Uterus (tissue), 4 donors: Measurements from ENCODE around the gene FSIP1. TPM values are rescaled to one million over a fixed set of nuclear protein-coding genes. Genes with fewer than 3 reads are reported as not detected.
A peak's percentile ranks its signal among the peaks of the same experiment; 100 is the strongest.

Experiments
- DNase-seq, 2 donors: peaks; one replicate each; pipeline ENCODE4 v3.0.0-alpha.2; 2019 to 2020
- H3K27ac ChIP-seq, 2 donors: fragments of 200-600 bp; sonication (generic); 1 replicate in 1 of 2; 2 replicates in 1 of 2; pipeline ENCODE4 v1.5.1; 2016 to 2018
- H3K27me3 ChIP-seq, 2 donors: fragments of 200-600 bp; sonication (generic); one replicate each; pipeline ENCODE4 v1.5.1; 2018 to 2019; ENCODE audit warnings: control low read depth in 1 of 2
- H3K36me3 ChIP-seq, 2 donors: fragments of 200-600 bp; sonication (generic); one replicate each; pipeline ENCODE4 v1.5.1; 2019; ENCODE audit warnings: control low read depth in 1 of 2
- H3K4me1 ChIP-seq, 2 donors: fragments of 200-600 bp; sonication (generic); one replicate each; pipeline ENCODE4 v1.5.1; 2018 to 2019; ENCODE audit warnings: control low read depth in 1 of 2
- H3K4me3 ChIP-seq, 2 donors: fragments of 200-600 bp; sonication (generic); 1 replicate in 1 of 2; 2 replicates in 1 of 2; pipeline ENCODE4 v1.5.1; 2018 to 2019; ENCODE audit warnings: mild to moderate bottlenecking in 1 of 2
- H3K9me3 ChIP-seq, 2 donors: fragments of 200-600 bp; sonication (generic); one replicate each; pipeline ENCODE4 v1.5.1; 2019; ENCODE audit warnings: control low read depth in 1 of 2
- POLR2A ChIP-seq, 2 donors: fragments of 450-650 bp; IDR thresholded peaks; one replicate each; pipeline ENCODE4 v1.6.1; 2016; ENCODE audit warnings: antibody characterized with exemption in 2 of 2, mild to moderate bottlenecking in 1 of 2, moderate library complexity in 1 of 2
- intact Hi-C: fragments of 100-400 bp; cut with DNase I; formaldehyde crosslinking; loops from one replicate; pipeline ENCODE4 v1.15.1; 2023; ENCODE audit warnings: low total_unique reads
- total RNA-seq, 4 donors: library from RNA; depleted of rRNA in 3 of 4; stranded (reverse); fragments of >200 nt in 3 of 4; gene quantifications; one replicate each; pipeline versions ENCODE4 v1.1.0 to v1.2.4, GENCODE V29; 2014 to 2023
- TF ChIP-seq, protein P1 (sequence below), 4 experiments: fragments of 200-600 bp in 2 of 4; fragments of 450-650 bp in 2 of 4; sonication (generic) in 2 of 4; IDR thresholded peaks; one replicate each; pipeline ENCODE4 v1.5.1; 2016 to 2019; ENCODE audit warnings: antibody characterized with exemption in 4 of 4, mild to moderate bottlenecking in 2 of 4, moderate library complexity in 1 of 4
- donor health status: DM: yes; HTN: yes; CAD: no.

FSIP1 gene
- total RNA-seq = 1 to 10 TPM in 3 of 4 donors, under 1 TPM in 1; 0.77 to 4.3 (median 2.6) TPM

DNA sequence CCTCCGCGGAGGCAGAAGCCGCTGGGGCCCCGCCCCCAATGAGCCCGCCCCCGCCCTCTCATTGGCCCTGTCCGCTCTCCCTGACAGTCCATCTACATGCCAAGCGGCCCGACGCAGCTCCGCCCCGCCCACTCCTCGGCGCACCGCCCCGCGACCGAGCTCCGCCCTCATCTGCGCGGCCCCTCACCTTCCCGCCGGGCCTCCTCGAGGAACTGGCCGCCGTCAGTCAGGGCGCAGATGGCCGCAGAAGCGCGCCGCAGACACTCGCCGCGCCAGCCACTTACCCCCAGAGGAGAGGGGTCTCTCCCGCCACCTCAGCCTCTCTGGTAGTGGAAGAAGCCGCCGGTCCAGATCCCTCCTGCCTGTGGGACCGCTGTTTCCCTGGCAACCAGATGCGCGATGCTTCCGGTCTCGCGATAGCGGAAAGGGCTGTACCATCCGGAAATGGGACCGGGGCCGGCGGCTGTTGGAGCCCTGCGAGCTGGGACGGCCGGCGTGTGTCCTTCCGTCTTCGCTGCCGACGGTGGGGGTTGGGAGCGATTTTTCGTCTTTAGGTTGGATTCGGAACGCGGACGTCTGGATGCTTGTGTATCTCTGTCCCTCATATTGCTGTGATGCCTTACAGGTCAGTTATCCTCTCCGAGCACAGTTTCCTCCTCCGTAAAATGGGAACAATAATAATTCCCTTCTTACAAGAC lies at the start of gene FSIP1:
TSS of gene FSIP1 (minus strand) at position 401 of the 698 bp plus-strand sequence. CDS start 6,317 bp downstream, outside the sequence.
- peaks cover 0 to 6% of the 10 kb centered on the region in 2 donors for H3K4me1 ChIP-seq
- no peaks in the 10 kb centered on the region for H3K27me3 ChIP-seq
- H3K36me3 ChIP-seq = no peaks in the 10 kb centered on the region
- H3K4me3 ChIP-seq = peak within 1 kb of the TSS; percentile 73 to 95
- intact Hi-C loops = no loop called here
- peak; percentile 96 to 97 for DNase-seq
- no peaks in the 10 kb centered on the region for H3K9me3 ChIP-seq
- H3K27ac ChIP-seq = peak within 1 kb of the TSS; percentile 92 to 93
- peak; percentile 27 to 59 for TF ChIP-seq POLR2A (IDR thresholded peaks at IDR 0.05)
- TF ChIP-seq, protein P1, sequence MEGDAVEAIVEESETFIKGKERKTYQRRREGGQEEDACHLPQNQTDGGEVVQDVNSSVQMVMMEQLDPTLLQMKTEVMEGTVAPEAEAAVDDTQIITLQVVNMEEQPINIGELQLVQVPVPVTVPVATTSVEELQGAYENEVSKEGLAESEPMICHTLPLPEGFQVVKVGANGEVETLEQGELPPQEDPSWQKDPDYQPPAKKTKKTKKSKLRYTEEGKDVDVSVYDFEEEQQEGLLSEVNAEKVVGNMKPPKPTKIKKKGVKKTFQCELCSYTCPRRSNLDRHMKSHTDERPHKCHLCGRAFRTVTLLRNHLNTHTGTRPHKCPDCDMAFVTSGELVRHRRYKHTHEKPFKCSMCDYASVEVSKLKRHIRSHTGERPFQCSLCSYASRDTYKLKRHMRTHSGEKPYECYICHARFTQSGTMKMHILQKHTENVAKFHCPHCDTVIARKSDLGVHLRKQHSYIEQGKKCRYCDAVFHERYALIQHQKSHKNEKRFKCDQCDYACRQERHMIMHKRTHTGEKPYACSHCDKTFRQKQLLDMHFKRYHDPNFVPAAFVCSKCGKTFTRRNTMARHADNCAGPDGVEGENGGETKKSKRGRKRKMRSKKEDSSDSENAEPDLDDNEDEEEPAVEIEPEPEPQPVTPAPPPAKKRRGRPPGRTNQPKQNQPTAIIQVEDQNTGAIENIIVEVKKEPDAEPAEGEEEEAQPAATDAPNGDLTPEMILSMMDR (IDR thresholded peaks at IDR 0.05) = peak in 1 of 4 experiments; percentile 8

DNA sequence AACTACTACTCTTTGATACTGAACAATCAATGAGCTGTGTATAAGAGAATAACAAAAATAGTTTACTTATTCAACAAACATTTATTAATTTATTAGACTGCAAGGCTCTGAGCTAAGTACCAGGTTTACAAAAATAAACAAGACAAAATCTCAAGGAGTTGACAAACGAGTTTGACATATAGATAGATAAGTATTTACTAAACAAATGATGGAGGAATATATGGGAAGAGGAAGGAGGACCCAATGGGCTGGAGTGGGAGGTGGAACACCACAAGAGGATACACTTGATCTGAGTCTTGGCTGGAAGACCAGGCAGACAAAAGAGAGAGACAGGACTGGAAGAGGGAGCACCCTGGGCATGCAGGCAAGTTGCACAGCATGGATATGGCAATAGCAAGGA lies 47.5 kb upstream of the FSIP1 start:
- Histone ChIP-seq H3K27me3 (no peaks in the 10 kb centered on the region), H3K4me1 (no peaks in the 10 kb centered on the region), H3K27ac (no peak overlapping the region), H3K36me3 (no peaks in the 10 kb centered on the region), H3K9me3 (no peaks in the 10 kb centered on the region), H3K4me3 (no peak overlapping the region)
- intact Hi-C loops = no loop called here
- TF ChIP-seq, protein P1 (IDR thresholded peaks at IDR 0.05) = no peak
- no peak for TF ChIP-seq POLR2A (IDR thresholded peaks at IDR 0.05)
- DNase-seq = no peak

DNA sequence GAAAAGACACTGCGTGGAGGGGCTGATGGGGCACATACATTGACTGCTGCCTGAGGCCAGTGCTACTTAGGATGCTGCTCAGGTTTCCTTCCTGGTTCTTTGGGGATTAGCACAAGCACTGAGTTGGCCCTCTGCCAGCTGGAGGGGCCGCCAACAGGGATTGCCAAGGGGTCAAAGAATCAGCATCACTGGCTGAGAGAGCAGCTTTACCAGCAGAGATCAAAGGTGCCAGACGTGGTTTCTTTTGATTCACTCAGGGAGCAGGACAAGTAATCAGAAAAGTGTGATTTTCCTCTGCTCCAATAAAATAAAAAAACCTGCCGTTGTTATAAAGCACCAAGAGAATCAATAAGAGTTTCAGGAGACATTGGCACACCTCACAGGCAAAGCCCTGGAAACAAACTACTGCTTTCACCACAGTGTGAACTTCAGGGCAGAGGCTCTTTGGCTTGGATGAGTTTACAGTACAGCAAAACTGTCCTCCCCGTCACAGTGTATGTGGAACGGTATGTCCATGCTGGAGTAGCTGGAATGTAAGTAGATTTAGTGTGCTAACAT lies 45.8 kb upstream of the FSIP1 start:
- Histone ChIP-seq H3K9me3 (no peaks in the 10 kb centered on the region), H3K4me3 (no peak overlapping the region), H3K36me3 (no peaks in the 10 kb centered on the region), H3K27me3 (no peaks in the 10 kb centered on the region), H3K4me1 (no peaks in the 10 kb centered on the region), H3K27ac (no peak overlapping the region)
- DNase-seq = no peak
- TF ChIP-seq, protein P1 (IDR thresholded peaks at IDR 0.05) = no peak
- TF ChIP-seq POLR2A (IDR thresholded peaks at IDR 0.05) = no peak
- intact Hi-C loops = no loop called here

DNA sequence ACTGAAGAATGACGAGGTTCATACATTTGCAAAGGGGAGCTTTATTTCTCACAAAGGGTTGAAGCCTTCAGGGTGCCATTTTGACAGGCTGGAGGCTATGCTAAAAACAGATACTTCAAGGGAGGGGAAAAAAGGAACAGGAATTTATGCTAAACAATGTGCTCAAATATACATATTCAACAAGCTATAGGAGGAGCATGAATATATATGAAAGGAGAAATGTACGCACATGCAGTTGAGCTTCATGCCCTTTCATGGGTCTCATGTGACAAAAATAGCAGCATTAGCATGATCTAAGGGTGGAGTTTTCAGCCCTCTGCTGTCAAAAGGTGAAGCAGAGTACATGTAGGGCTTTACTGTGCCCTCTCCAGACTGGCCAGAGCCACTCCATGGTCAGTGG lies 44.3 kb upstream of the FSIP1 start:
- Histone ChIP-seq H3K4me3 (no peak overlapping the region), H3K4me1 (no peaks in the 10 kb centered on the region), H3K36me3 (no peaks in the 10 kb centered on the region), H3K27me3 (no peaks in the 10 kb centered on the region), H3K9me3 (no peaks in the 10 kb centered on the region), H3K27ac (no peak overlapping the region)
- intact Hi-C loops = no loop called here
- DNase-seq = no peak
- TF ChIP-seq, protein P1 (IDR thresholded peaks at IDR 0.05) = no peak
- no peak for TF ChIP-seq POLR2A (IDR thresholded peaks at IDR 0.05)

DNA sequence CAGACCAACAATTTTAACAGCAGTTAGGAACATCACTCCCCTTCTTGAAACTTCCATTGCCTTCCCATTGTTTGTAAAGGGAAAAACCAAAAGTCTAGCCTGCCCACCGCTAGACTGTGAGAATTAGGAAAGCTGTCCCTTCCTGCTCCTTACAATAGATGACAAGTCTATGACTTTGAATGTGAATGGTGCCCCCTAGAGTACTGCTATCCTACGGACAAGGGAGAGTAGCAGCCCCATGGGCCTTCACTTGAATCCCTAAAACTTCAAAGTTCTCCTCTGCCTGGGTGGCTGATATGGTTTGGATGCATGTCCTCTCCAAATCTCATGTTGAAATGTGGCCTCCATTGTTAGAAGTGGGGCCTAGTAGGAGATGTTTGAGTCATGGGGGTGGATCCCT lies 41.0 kb upstream of the FSIP1 start:
- DNase-seq = no peak
- Histone ChIP-seq H3K9me3 (no peaks in the 10 kb centered on the region), H3K36me3 (no peaks in the 10 kb centered on the region), H3K27me3 (no peaks in the 10 kb centered on the region), H3K4me3 (no peak overlapping the region), H3K4me1 (no peaks in the 10 kb centered on the region), H3K27ac (no peak overlapping the region)
- intact Hi-C loops = no loop called here
- TF ChIP-seq, protein P1 (IDR thresholded peaks at IDR 0.05) = no peak
- TF ChIP-seq POLR2A (IDR thresholded peaks at IDR 0.05) = no peak
